OCI-LY3 (cell line): Measurements from ENCODE around the gene CAVIN1.
A peak's percentile ranks its signal among the peaks of the same experiment; 100 is the strongest.

Experiments
- H2AFZ ChIP-seq: fragments of 200-600, 300-600 bp; shearing (Covaris generic); 2 replicates; pipeline ENCODE4 v1.6.0; 2014; ENCODE audit warnings: antibody characterized with exemption, low read depth, low read length
- H3K27ac ChIP-seq: fragments of 200-600, 300-600 bp; sonication (generic); 2 replicates; pipeline ENCODE4 v1.5.1; 2014; ENCODE audit warnings: mild to moderate bottlenecking, low read length, moderate library complexity, mixed read lengths
- H3K27me3 ChIP-seq: fragments of 200-600, 300-600 bp; sonication (generic); 2 replicates; pipeline ENCODE4 v1.6.1; 2014; ENCODE audit warnings: low read depth, low read length, mixed read lengths
- H3K36me3 ChIP-seq: fragments of 200-600, 300-600 bp; sonication (generic); replicated peaks from 2 replicates; pipeline ENCODE3; 2014; ENCODE audit warnings: low read depth, low read length, mixed read lengths
- H3K4me1 ChIP-seq: fragments of 300-600, 200-600 bp; sonication (generic); 2 replicates; pipeline ENCODE4 v1.6.1; 2014; ENCODE audit warnings: low read length, mixed read lengths
- H3K4me2 ChIP-seq: fragments of 200-600, 300-600 bp; sonication (generic); 2 replicates; pipeline ENCODE4 v1.6.1; 2014; ENCODE audit warnings: low read length, mixed read lengths
- H3K4me3 ChIP-seq: fragments of 300-600, 200-600 bp; sonication (generic); 2 replicates; pipeline ENCODE4 v1.5.1; 2014; ENCODE audit warnings: antibody characterized with exemption, mild to moderate bottlenecking, low read length, moderate library complexity
- H3K79me2 ChIP-seq: fragments of 300-600, 200-600 bp; shearing (Covaris generic); 2 replicates; pipeline ENCODE4 v1.6.1; 2014; ENCODE audit warnings: mild to moderate bottlenecking, low read length, mixed read lengths
- H3K9ac ChIP-seq: fragments of 300-600, 200-600 bp; shearing (Covaris generic); 2 replicates; pipeline ENCODE4 v1.6.0; 2014; ENCODE audit warnings: mild to moderate bottlenecking, low read length, moderate library complexity
- H3K9me3 ChIP-seq: fragments of 200-600, 300-600 bp; shearing (Covaris generic); 2 replicates; pipeline ENCODE4 v1.6.1; 2014; ENCODE audit warnings: low read length, mixed read lengths; ENCODE audit not compliant: insufficient read depth
- H4K20me1 ChIP-seq: fragments of 200-600, 300-600 bp; sonication (generic); 2 replicates; pipeline ENCODE4 v1.6.1; 2016; ENCODE audit warnings: low read length, mixed read lengths; ENCODE audit not compliant: insufficient read depth
- CTCF ChIP-seq: fragments of 200-600, 300-600 bp; sonication (generic); IDR thresholded peaks from 2 replicates; pipeline ENCODE4 v1.5.1; 2014; ENCODE audit warnings: antibody characterized with exemption, low read length, low read depth
- EZH2phosphoT487 ChIP-seq: fragments of 200-600 bp; shearing (Covaris generic); IDR thresholded peaks from 2 replicates; pipeline ENCODE4 v1.6.1; 2018; ENCODE audit warnings: antibody characterized with exemption, mixed run types, low read depth

Gene CAVIN1

GRCh38 chr17:42365136-42365535 lies 57.9 kb downstream of the CAVIN1 start:
- Histone ChIP-seq H3K27ac (peak overlapping the region; percentile 31), H3K4me2 (peak overlapping the region; percentile 11; the same call in 1 of the 2 replicates), H3K4me3 (no peak overlapping the region), H3K79me2 (peaks cover 100% of the 10 kb centered on the region), H2AFZ (no peak overlapping the region), H3K36me3 (peaks cover 49% of the 10 kb centered on the region), H4K20me1 (peaks cover 99% of the 10 kb centered on the region), H3K9me3 (no peaks in the 10 kb centered on the region), H3K9ac (no peak overlapping the region), H3K4me1 (peaks cover 71% of the 10 kb centered on the region), H3K27me3 (no peaks in the 10 kb centered on the region)
- TF ChIP-seq CTCF (no peak), EZH2phosphoT487 (no peak)

- peaks cover 47% of the 10 kb centered on the region for H3K36me3 ChIP-seq
- TF ChIP-seq CTCF (no peak), EZH2phosphoT487 (no peak)
- H3K9ac ChIP-seq = no peak overlapping the region
- H3K27me3 ChIP-seq = no peaks in the 10 kb centered on the region
- H4K20me1 ChIP-seq = peaks cover 98% of the 10 kb centered on the region
- H3K27ac ChIP-seq = peak overlapping the region; percentile 47
- H3K4me2 ChIP-seq = peak overlapping the region; percentile 48
- peak overlapping the region; percentile 15; the same call in 1 of the 2 replicates for H3K4me3 ChIP-seq
- peaks cover 99% of the 10 kb centered on the region for H3K79me2 ChIP-seq
- no peaks in the 10 kb centered on the region for H3K9me3 ChIP-seq
- H2AFZ ChIP-seq = no peak overlapping the region
- peaks cover 72% of the 10 kb centered on the region for H3K4me1 ChIP-seq
Measured at GRCh38 chr17:42363767-42364585, 59.1 kb downstream of the CAVIN1 start.

GRCh38 chr17:42363231-42363630 lies 59.8 kb downstream of the CAVIN1 start:
- H3K79me2 ChIP-seq = peaks cover 99% of the 10 kb centered on the region
- peaks cover 98% of the 10 kb centered on the region for H4K20me1 ChIP-seq
- no peak overlapping the region for H2AFZ ChIP-seq
- H3K9ac ChIP-seq = 0 out of 2 replicates have a peak overlapping the region, but pooled peaks have one; percentile 10
- H3K36me3 ChIP-seq = peaks cover 49% of the 10 kb centered on the region
- no peaks in the 10 kb centered on the region for H3K9me3 ChIP-seq
- H3K4me1 ChIP-seq = peaks cover 74% of the 10 kb centered on the region
- peak overlapping the region; percentile 47 for H3K27ac ChIP-seq
- H3K4me2 ChIP-seq = peak overlapping the region; percentile 48
- TF ChIP-seq CTCF = no peak
- TF ChIP-seq EZH2phosphoT487 = no peak
- H3K27me3 ChIP-seq = no peaks in the 10 kb centered on the region
- H3K4me3 ChIP-seq = no peak overlapping the region

- H3K4me1 ChIP-seq = peaks cover 70% of the 10 kb centered on the region
- no peak overlapping the region for H3K9ac ChIP-seq
- H3K79me2 ChIP-seq = peaks cover 99% of the 10 kb centered on the region
- H3K4me2 ChIP-seq = peak overlapping the region; percentile 48
- no peaks in the 10 kb centered on the region for H3K27me3 ChIP-seq
- H4K20me1 ChIP-seq = peaks cover 97% of the 10 kb centered on the region
- TF ChIP-seq CTCF = no peak
- no peak for TF ChIP-seq EZH2phosphoT487
- peaks cover 49% of the 10 kb centered on the region for H3K36me3 ChIP-seq
- H3K9me3 ChIP-seq = no peaks in the 10 kb centered on the region
- no peak overlapping the region for H3K4me3 ChIP-seq
- peak overlapping the region; percentile 47; the same call in 1 of the 2 replicates for H3K27ac ChIP-seq
- no peak overlapping the region for H2AFZ ChIP-seq
Measured at GRCh38 chr17:42362245-42362961, 60.7 kb downstream of the CAVIN1 start.
